Hepatocyte (in vitro differentiated cells): ENCODE data around the gene GAS2.

Source experiments
- EZH2 ChIP-seq: fragments of 200-600 bp; sonication (generic); IDR thresholded peaks from 2 replicates; pipeline ENCODE4 v1.6.1; 2016; ENCODE audit warnings: antibody characterized with exemption, mild to moderate bottlenecking, borderline replicate concordance
- EZH2phosphoT487 ChIP-seq: fragments of 200-600 bp; sonication (generic); IDR thresholded peaks from one replicate; pipeline ENCODE4 v1.6.1; 2018; ENCODE audit warnings: antibody characterized with exemption, mild to moderate bottlenecking, low read depth, moderate library complexity; ENCODE audit not compliant: unreplicated experiment, severe bottlenecking
- TF ChIP-seq, protein P1 (sequence below): fragments of 200-600 bp; sonication (generic); IDR thresholded peaks from 2 replicates; pipeline ENCODE4 v1.5.1; 2016; ENCODE audit warnings: antibody characterized with exemption, mild to moderate bottlenecking; ENCODE audit not compliant: poor library complexity

GRCh38 chr11:22699388-22699787 is 33.0 kb downstream of the GAS2 start:
- TF ChIP-seq EZH2 (no peak), EZH2phosphoT487 (no peak)
- TF ChIP-seq, protein P1, sequence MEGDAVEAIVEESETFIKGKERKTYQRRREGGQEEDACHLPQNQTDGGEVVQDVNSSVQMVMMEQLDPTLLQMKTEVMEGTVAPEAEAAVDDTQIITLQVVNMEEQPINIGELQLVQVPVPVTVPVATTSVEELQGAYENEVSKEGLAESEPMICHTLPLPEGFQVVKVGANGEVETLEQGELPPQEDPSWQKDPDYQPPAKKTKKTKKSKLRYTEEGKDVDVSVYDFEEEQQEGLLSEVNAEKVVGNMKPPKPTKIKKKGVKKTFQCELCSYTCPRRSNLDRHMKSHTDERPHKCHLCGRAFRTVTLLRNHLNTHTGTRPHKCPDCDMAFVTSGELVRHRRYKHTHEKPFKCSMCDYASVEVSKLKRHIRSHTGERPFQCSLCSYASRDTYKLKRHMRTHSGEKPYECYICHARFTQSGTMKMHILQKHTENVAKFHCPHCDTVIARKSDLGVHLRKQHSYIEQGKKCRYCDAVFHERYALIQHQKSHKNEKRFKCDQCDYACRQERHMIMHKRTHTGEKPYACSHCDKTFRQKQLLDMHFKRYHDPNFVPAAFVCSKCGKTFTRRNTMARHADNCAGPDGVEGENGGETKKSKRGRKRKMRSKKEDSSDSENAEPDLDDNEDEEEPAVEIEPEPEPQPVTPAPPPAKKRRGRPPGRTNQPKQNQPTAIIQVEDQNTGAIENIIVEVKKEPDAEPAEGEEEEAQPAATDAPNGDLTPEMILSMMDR: no peak
